LNCAP (cell line): ENCODE results near the gene SCRN1.

Experiments used
- TF ChIP-seq, protein P1 (sequence below): fragments of 450-650 bp; IDR thresholded peaks from 2 replicates; pipeline ENCODE4 v1.5.1; 2017; ENCODE audit warnings: mild to moderate bottlenecking

SCRN1 gene

DNA sequence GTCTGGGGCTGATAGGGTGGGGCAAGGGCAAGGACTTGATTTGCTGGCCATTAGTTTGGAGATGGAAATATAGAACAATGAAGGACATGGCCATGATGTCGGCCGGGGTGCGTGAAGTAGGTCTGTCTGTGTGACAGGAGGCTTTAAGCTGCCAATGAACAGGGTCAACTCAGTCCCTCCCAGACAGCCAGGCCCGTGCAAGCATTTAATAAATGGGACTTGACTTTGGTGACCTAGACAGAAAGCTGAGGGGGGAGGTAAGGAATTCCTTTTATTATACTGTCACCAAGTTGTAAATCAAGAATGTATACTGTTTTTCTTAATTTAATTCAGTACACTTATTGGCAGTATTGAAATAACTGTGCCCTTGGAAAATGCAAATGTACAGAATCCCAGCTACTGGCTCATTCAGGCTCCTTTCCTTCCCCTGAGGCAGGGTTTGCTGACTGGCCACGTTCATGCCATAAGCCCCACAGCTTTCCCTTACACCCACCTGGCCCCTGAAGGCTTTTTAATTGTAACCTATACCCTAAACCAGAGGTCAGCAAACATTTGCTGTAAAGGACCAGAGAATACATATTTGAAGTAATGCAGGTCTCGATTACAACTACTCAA is 96.1 kb downstream of the SCRN1 start:
- TF ChIP-seq, protein P1, sequence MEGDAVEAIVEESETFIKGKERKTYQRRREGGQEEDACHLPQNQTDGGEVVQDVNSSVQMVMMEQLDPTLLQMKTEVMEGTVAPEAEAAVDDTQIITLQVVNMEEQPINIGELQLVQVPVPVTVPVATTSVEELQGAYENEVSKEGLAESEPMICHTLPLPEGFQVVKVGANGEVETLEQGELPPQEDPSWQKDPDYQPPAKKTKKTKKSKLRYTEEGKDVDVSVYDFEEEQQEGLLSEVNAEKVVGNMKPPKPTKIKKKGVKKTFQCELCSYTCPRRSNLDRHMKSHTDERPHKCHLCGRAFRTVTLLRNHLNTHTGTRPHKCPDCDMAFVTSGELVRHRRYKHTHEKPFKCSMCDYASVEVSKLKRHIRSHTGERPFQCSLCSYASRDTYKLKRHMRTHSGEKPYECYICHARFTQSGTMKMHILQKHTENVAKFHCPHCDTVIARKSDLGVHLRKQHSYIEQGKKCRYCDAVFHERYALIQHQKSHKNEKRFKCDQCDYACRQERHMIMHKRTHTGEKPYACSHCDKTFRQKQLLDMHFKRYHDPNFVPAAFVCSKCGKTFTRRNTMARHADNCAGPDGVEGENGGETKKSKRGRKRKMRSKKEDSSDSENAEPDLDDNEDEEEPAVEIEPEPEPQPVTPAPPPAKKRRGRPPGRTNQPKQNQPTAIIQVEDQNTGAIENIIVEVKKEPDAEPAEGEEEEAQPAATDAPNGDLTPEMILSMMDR, result no peak

DNA sequence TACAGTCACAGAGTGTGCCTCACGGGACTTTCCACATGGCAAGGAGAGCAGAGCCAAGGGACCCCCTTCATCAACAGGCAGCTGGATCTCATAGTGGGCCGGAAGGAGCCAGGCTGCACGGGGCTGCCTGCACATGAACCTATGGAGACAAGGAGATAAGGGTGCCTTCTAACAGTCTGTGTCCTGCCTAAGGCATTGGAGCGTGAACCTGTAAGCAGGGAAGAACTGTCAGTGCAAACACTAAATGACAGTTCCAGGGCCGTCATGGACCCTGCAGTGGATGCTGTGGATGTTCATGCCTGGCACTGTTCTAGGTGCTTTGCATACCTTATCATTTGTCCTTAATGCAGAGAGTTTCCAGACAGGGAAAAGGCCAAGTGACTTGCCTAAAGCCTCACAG is 97.4 kb downstream of the SCRN1 start:
- TF ChIP-seq, protein P1, result no peak

DNA sequence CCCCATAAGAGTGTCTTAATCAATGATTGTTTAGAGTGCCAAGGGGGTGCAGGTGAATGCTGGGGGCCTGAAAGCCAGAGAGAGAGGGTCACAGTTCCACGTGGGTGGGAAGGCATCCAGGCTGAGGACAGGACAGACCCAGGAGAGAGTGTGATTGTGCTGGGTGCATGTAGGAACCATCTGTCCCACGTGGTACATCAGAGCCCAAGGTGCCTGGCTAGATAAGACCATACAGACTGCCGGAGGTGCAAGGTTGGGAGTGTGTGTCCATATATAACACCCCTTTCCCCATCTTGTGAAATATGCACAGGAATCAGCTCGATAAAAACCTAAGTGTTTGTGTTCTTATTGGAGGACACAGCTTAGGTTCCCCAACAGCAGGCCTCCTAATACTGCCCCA is 97.8 kb downstream of the SCRN1 start:
- TF ChIP-seq, protein P1, result no peak

DNA sequence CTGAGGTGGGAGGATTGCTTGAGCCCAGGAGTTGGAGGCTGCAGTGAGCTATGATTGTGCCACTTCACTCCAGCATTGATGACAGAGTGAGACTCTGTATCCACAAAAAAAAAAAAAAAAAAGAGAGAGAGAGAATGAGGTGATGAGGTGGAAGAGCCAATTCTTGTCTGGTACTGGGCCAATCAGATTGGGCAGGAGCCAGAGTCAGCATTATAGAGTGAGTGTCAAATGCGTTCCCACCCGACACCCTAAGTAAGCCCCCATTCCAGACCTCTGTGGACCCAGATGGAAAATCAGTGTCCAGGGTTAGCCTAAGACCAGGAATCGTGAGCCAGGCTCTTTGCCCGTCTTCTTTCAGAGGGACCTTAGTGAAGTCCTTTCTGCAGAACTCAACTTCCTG is 99.3 kb downstream of the SCRN1 start:
- TF ChIP-seq, protein P1, result no peak

DNA sequence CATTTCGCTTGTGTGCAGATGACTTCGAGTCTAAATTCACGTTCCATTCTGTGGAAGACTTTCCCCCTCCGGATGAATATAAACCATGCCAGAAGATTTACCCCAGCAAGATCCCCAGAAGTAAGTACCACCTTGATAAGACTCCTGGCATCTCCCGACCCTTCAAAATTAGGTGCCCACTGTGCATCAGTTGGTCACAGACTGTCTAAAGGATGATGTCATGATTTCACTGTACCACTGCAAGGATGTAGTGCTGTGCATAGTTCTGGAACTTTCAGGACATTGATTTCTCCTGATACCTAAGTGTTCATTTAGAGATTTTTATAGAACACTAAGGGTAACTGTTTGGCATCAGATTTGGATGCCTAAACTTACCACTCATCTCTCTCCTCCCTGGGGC is 100.3 kb downstream of the SCRN1 start:
- TF ChIP-seq, protein P1, result no peak

DNA sequence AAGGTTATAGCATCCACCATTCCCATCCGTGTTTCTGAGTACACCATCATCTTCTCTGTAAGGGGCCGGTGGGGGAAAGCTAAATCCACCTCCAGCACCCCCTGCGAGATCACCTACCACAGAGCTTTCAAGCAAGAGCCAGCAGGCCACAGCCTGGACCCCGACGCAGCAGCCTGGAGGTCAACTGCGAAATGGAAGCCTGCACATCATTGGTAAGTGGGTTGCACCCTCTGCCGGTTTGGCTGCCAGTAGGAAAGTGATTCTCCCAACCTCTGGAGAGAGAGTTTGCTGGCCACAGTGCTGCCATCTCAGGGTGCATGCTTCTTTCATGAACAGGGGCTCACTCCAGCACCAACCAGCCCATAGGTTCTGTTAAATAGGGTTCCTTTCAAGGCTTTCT is 101.6 kb downstream of the SCRN1 start:
- TF ChIP-seq, protein P1, result no peak

DNA sequence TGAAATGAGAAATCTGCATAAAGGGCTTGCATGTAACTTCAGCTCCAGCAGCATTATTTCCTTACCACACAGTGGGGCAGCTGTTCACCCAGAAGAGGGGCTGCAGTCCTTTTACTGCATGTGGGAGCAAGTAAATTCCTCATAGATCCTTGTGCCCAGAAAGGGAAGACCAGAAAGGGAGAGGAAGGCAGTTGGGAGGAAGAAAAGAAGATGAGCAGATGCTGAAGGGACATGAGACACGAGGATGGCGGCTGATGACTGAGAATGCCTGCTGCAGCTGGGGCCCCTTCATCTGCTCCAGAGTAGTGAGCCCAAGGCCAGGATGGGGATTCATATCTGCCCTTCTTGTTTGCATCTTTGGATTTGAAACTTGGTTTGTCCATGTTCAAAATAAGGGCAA is 102.8 kb downstream of the SCRN1 start:
- TF ChIP-seq, protein P1, result no peak

DNA sequence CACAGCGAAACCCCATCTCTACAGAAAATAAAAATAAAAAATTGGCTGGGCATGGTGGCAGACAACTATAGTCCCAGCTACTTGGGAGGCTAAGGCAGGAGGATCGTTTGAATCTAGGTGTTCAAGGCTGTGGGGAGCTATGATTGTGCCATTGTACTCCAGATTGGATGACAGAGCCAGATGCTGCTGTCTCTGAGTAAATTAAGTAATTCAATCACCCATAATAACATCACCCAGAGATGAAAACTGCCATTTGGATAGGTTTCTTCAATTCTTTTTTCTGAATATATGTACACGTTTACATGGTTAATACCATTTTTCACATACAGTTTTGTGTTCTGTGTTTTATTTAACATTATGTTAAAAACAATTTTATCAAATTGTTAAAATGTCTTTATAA is 104.0 kb downstream of the SCRN1 start:
- TF ChIP-seq, protein P1, result no peak
